Mucosa of descending colon (tissue), 3 donors: ENCODE data around the gene C15orf62. TPM values are rescaled to one million over a fixed set of nuclear protein-coding genes. Genes with fewer than 3 reads are reported as not detected.
A peak's percentile ranks its signal among the peaks of the same experiment; 100 is the strongest.

Experiments used
- ATAC-seq: fragments of 200-7000 bp; cut with Tn5 transposase; one replicate; pipeline ENCODE4 v1.9.1; 2020; ENCODE audit warnings: mild to moderate bottlenecking, moderate library complexity
- DNase-seq, 3 donors: peaks; one replicate each; pipeline ENCODE4 v3.0.0-alpha.2; 2020
- H3K36me3 ChIP-seq: fragments of 200-600 bp; one replicate; pipeline ENCODE4 v1.8.0; 2021; ENCODE audit warnings: low read depth, mild to moderate bottlenecking
- H3K4me1 ChIP-seq: fragments of 200-600 bp; one replicate; pipeline ENCODE4 v1.8.0; 2021; ENCODE audit warnings: low read depth, mild to moderate bottlenecking
- H3K4me3 ChIP-seq: fragments of 200-600 bp; one replicate; pipeline ENCODE4 v1.8.0; 2021; ENCODE audit warnings: mild to moderate bottlenecking
- H3K9me3 ChIP-seq: fragments of 200-600 bp; one replicate; pipeline ENCODE4 v1.8.0; 2021; ENCODE audit warnings: mild to moderate bottlenecking
- intact Hi-C, 2 donors: fragments of 100-400 bp; cut with DNase I in 1 of 2; cut with micrococcal nuclease in 1 of 2; formaldehyde crosslinking; loops; one replicate each; pipeline versions ENCODE4 v1.11.0 to v1.11.1; 2022; cut with DNase I, micrococcal nuclease
- total RNA-seq, 3 donors: library from RNA; stranded (reverse); fragmentation: NEBNext Ultra II Directional in 2 of 3; extraction: Animal tissue kit (Norgen Biotek cat#: 25700) in 2 of 3; gene quantifications; one replicate each; pipeline versions ENCODE4 v1.2.1 to v1.2.4, GENCODE V29; 2021 to 2023
- TF ChIP-seq, protein P1 (sequence below): fragments of 200-600 bp; IDR thresholded peaks from one replicate; pipeline ENCODE4 v1.8.0; 2022; ENCODE audit warnings: antibody characterized with exemption, mild to moderate bottlenecking
- donor health status: DM: no; HTN: no; CAD: no; lungs with moderate emphysema.
- donor health status: DM: no; HTN: no; CAD: no.
- donor health status: DM: no; HTN: yes; CAD: no.

Gene C15orf62
- total RNA-seq, 3 donors from 2014 or later, result 0.32 to 0.63 (median 0.35) TPM

DNA sequence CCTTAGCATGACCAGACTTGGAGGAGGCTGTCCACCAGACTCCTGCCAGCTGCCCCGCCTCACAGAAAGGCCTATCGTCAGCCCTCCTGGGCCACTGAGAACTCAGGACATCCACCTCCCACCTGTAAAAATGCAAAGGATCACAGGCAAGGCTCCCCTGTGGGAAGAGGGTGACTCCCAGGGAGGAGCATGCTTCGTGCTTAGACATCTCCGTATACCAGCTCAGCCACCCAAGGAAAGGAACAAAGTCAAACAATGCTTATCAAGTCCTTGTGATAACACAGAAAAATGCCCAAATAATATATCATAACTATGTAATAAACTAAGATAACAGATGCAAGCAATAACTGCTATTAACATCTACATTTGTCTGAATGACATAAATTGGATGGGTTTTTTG, 18.9 kb upstream of the C15orf62 start:
- no peak overlapping the region for H3K4me3 ChIP-seq
- no peak for DNase-seq
- ATAC-seq, result no peak
- intact Hi-C loops, result loop anchor here in 1 of 2 donors (1.0 kb wide), 1 partner anchor 25 kb away; no protein-coding TSS in a partner anchor
- peaks cover 19% of the 10 kb centered on the region for H3K4me1 ChIP-seq
- TF ChIP-seq, protein P1, sequence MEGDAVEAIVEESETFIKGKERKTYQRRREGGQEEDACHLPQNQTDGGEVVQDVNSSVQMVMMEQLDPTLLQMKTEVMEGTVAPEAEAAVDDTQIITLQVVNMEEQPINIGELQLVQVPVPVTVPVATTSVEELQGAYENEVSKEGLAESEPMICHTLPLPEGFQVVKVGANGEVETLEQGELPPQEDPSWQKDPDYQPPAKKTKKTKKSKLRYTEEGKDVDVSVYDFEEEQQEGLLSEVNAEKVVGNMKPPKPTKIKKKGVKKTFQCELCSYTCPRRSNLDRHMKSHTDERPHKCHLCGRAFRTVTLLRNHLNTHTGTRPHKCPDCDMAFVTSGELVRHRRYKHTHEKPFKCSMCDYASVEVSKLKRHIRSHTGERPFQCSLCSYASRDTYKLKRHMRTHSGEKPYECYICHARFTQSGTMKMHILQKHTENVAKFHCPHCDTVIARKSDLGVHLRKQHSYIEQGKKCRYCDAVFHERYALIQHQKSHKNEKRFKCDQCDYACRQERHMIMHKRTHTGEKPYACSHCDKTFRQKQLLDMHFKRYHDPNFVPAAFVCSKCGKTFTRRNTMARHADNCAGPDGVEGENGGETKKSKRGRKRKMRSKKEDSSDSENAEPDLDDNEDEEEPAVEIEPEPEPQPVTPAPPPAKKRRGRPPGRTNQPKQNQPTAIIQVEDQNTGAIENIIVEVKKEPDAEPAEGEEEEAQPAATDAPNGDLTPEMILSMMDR, result no peak
- no peaks in the 10 kb centered on the region for H3K36me3 ChIP-seq
- no peaks in the 10 kb centered on the region for H3K9me3 ChIP-seq

- no peaks in the 10 kb centered on the region for H3K9me3 ChIP-seq
- TF ChIP-seq, protein P1, result no peak
- no peak overlapping the region for H3K4me3 ChIP-seq
- DNase-seq, result no peak
- H3K36me3 ChIP-seq, result no peaks in the 10 kb centered on the region
- intact Hi-C loops, result loop anchor here in 1 of 2 donors (1.0 kb wide), 1 partner anchor 25 kb away; no protein-coding TSS in a partner anchor
- peaks cover 19% of the 10 kb centered on the region for H3K4me1 ChIP-seq
- ATAC-seq, result no peak
These were observed 18.0 kb upstream of the C15orf62 start for GRCh38 chr15:40751745-40752144.

DNA sequence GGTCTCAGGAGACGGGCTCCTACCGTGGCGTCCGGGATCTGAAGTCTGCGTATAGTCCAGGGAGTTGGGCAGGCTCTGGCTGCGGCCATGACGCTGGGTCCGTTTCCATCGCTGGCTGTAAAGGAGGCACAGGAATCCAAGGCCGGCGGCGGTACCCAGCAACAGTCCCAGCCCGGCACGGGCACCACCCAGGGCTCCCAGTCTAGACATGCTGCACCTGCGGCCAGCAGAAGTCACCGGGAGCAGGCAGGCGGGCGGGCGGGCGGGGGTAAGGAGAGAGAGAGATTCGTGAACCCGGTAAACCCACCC, 15.3 kb upstream of the C15orf62 start:
- intact Hi-C loops, result no loop called here
- peaks cover 12% of the 10 kb centered on the region for H3K4me1 ChIP-seq
- no peaks in the 10 kb centered on the region for H3K36me3 ChIP-seq
- ATAC-seq (peak; percentile 61), DNase-seq (peak; percentile 53 to 72 (median 71))
- H3K9me3 ChIP-seq, result no peaks in the 10 kb centered on the region
- peak overlapping the region; percentile 78 for H3K4me3 ChIP-seq
- TF ChIP-seq, protein P1, result no peak

- DNase-seq, result peak; percentile 93 to 97 (median 95)
- intact Hi-C loops, result no loop called here
- H3K4me1 ChIP-seq, result peaks cover 12% of the 10 kb centered on the region
- ATAC-seq, result peak; percentile 99
- H3K36me3 ChIP-seq, result no peaks in the 10 kb centered on the region
- TF ChIP-seq, protein P1, result no peak
- H3K9me3 ChIP-seq, result no peaks in the 10 kb centered on the region
- H3K4me3 ChIP-seq, result peak within 1 kb of the TSS; percentile 78
These were observed 14.6 kb upstream of the C15orf62 start, which contains the start of gene RMDN3 for GRCh38 chr15:40754883-40755811. RMDN3 (minus strand) TSS chr15:40755254; CDS start chr15:40754783, 471 bp downstream.

DNA sequence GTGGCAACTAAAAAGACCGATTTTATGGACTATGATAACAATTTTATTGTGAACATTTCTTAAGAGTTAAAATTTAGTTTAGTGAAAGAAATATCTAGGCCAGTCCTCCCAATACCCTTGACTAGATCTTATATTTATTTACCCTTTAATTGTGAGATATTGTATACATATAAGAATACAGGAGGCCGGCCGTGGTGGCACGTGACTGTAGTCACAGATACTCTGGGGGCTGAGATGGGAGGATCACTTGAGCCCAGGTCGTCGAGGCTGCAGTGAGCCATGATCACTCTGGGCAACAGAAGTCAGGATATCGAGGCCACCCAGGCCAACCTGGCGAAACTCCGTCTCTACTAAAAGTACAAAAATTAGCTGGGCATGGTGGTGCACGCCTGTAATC, 14.0 kb upstream of the C15orf62 start:
- TF ChIP-seq, protein P1, result no peak
- peaks cover 12% of the 10 kb centered on the region for H3K4me1 ChIP-seq
- intact Hi-C loops, result no loop called here
- H3K4me3 ChIP-seq, result no peak overlapping the region
- H3K9me3 ChIP-seq, result no peaks in the 10 kb centered on the region
- no peak for ATAC-seq
- no peak for DNase-seq
- H3K36me3 ChIP-seq, result no peaks in the 10 kb centered on the region
